ENCODE results near the gene SUGCT. TPM values are rescaled to one million over a fixed set of nuclear protein-coding genes. Genes with fewer than 3 reads are reported as not detected.

Gene SUGCT
- total and polyA plus RNA-seq, 7 donors, result 2.4 to 7.3 (median 3.2) TPM

DNA sequence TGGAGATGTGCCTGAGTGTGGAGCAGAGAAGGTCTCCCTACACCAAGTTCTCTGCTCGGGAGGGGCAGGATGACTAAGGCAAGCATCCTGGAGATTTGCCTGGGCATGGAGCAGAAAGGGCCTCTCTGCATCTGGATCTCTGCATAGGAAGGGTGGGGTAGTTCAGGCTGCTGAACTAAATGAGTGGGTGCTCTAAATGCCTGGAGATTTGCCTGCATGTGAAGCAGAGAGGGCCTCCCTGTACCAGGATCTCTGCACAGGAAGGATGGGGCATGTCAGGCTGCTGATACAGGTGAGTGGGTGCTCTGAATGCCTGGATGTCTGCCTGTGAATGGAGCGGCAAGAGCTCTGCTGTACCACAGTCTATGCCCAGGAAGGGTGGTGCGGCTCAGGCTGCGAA, 680.7 kb downstream of the SUGCT start:
- Histone ChIP-seq H3K4me1 (no peaks in the 10 kb centered on the region), H3K36me3 (ENCODE audit: insufficient read depth in 1 of 2, low read depth in 1 of 2) (no peaks in the 10 kb centered on the region), H3K4me3 (no peak overlapping the region), H3K9me3 (peaks cover 7% of the 10 kb centered on the region), H3K27me3 (ENCODE audit: insufficient read depth in 3 of 3, low read length in 2 of 3) (no peaks in the 10 kb centered on the region), H3K27ac (no peak overlapping the region)
- DNase-seq (no peak), ATAC-seq (no peak)
- TF ChIP-seq, protein P1, sequence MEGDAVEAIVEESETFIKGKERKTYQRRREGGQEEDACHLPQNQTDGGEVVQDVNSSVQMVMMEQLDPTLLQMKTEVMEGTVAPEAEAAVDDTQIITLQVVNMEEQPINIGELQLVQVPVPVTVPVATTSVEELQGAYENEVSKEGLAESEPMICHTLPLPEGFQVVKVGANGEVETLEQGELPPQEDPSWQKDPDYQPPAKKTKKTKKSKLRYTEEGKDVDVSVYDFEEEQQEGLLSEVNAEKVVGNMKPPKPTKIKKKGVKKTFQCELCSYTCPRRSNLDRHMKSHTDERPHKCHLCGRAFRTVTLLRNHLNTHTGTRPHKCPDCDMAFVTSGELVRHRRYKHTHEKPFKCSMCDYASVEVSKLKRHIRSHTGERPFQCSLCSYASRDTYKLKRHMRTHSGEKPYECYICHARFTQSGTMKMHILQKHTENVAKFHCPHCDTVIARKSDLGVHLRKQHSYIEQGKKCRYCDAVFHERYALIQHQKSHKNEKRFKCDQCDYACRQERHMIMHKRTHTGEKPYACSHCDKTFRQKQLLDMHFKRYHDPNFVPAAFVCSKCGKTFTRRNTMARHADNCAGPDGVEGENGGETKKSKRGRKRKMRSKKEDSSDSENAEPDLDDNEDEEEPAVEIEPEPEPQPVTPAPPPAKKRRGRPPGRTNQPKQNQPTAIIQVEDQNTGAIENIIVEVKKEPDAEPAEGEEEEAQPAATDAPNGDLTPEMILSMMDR (IDR thresholded peaks at IDR 0.05), result no peak
- intact Hi-C loops (cut with DNase I), result no loop called here
- WGBS, 3 donors, result 86 to 96% (median 92%) methylated on average over 4 of the region's 4 CpGs

DNA sequence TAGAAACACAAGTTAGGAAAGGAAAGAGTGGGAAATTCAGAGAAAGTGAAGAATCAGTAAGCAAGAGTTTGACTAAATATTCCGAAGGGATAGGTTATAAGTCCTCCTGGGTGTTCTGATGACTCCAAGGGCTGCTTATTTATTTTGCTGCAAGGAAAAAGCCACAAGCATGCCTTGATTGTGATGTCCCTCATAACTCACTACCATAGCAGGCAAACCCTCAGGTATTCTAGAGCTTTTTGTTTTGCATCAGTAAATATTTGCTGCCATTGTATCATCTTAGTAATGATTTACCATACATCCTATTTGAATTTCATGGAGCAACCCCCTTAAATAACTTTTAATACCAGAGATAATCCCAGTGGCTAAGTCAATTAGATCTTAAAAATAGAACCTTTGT, 688.1 kb downstream of the SUGCT start:
- ATAC-seq, result no peak
- no peaks in the 10 kb centered on the region for H3K36me3 ChIP-seq (ENCODE audit: insufficient read depth in 1 of 2, low read depth in 1 of 2)
- 91 to 97% (median 95%) methylated on average over 1 of the region's 1 CpG for WGBS, 3 donors
- TF ChIP-seq, protein P1 (IDR thresholded peaks at IDR 0.05), result no peak
- H3K4me1 ChIP-seq, result no peaks in the 10 kb centered on the region
- DNase-seq, result no peak
- no peaks in the 10 kb centered on the region for H3K9me3 ChIP-seq
- H3K4me3 ChIP-seq, result no peak overlapping the region
- no peaks in the 10 kb centered on the region for H3K27me3 ChIP-seq (ENCODE audit: insufficient read depth in 3 of 3, low read length in 2 of 3)
- no peak overlapping the region for H3K27ac ChIP-seq
- intact Hi-C loops (cut with DNase I), result no loop called here

DNA sequence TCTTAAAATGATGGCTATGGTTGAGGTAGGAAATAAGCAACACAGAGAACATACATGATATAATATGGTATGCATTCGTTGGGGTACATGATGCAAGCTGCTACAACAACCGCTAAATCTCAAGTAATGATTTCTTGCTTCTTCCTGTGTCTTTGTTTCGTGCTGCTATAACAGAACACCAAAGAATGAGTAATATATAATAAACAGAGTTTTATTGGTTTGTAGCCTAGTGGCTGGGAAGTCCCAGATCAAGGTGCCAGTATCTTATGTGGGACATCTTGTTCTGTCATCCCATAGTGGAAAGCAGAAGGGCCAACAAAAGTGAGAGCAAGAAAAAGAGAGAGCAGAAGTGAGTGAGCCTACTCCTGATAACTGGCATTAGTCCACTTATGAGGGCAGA, 689.7 kb downstream of the SUGCT start:
- TF ChIP-seq, protein P1 (IDR thresholded peaks at IDR 0.05), result no peak
- H3K4me3 ChIP-seq, result no peak overlapping the region
- no peak for ATAC-seq

DNA sequence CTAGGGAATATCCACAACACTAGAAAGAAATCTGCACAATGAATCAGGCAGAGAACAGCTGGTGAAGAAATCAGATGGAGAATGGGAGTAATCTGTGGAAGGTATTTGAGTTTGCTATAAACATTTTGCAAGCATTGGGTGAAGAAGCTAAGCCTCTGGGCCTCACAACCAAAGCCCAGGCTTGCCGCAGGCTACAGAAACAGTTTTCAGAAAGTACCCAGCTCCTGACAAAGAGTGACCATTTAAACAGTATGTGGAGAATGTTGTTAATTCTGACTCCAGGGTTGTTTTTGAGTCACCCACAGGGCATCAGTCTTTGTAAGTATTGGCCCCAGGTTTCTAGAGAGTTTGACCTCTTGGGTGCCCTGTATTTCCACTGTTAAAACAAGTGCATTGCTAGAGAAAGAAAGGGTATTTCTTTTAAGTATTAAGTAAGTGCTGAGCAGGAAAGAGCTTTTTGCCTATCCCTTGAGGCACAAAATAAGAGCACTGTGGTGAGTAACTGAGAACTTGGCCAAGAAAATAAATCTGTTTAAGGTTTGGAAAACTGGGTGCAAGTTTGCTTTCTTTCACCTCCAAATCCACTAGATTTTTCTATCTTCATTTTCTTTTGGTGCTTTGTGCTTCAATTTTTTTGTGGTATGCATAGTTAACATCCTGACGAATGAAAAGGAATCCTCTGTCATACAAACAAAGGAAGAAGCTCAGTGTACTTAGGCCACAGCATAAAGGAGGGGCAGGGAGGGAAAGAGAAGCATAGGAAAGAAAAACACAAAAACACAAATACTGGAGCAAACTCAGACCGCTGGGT, 691.8 kb downstream of the SUGCT start:
- H3K27me3 ChIP-seq (ENCODE audit: insufficient read depth in 3 of 3, low read length in 2 of 3), result no peaks in the 10 kb centered on the region
- no peaks in the 10 kb centered on the region for H3K9me3 ChIP-seq
- no peaks in the 10 kb centered on the region for H3K4me1 ChIP-seq
- TF ChIP-seq, protein P1 (IDR thresholded peaks at IDR 0.05), result no peak
- ATAC-seq (no peak), DNase-seq (no peak)
- H3K36me3 ChIP-seq (ENCODE audit: insufficient read depth in 1 of 2, low read depth in 1 of 2), result no peaks in the 10 kb centered on the region
- intact Hi-C loops (cut with DNase I), result no loop called here
- 60 to 64% (median 61%) methylated on average over 3 of the region's 3 CpGs for WGBS, 3 donors
- H3K4me3 ChIP-seq, result no peak overlapping the region
- no peak overlapping the region for H3K27ac ChIP-seq

More for the DNA sequence above, 689.7 kb downstream of the SUGCT start:
- H3K9me3 ChIP-seq, result no peaks in the 10 kb centered on the region
- 92 to 93% (median 92%) methylated on average over 3 of the region's 3 CpGs for WGBS, 3 donors
- intact Hi-C loops (cut with DNase I), result no loop called here
- no peaks in the 10 kb centered on the region for H3K27me3 ChIP-seq (ENCODE audit: insufficient read depth in 3 of 3, low read length in 2 of 3)
- DNase-seq, result no peak
- no peak overlapping the region for H3K27ac ChIP-seq
- no peaks in the 10 kb centered on the region for H3K36me3 ChIP-seq (ENCODE audit: insufficient read depth in 1 of 2, low read depth in 1 of 2)
- H3K4me1 ChIP-seq, result no peaks in the 10 kb centered on the region
